ENCODE data around the gene C3orf62. TPM values are rescaled to one million over a fixed set of nuclear protein-coding genes. Genes with fewer than 3 reads are reported as not detected.

The C3orf62 gene
- total and polyA plus RNA-seq, 4 donors: 0.96 to 3.1 (median 1.6) TPM

DNA sequence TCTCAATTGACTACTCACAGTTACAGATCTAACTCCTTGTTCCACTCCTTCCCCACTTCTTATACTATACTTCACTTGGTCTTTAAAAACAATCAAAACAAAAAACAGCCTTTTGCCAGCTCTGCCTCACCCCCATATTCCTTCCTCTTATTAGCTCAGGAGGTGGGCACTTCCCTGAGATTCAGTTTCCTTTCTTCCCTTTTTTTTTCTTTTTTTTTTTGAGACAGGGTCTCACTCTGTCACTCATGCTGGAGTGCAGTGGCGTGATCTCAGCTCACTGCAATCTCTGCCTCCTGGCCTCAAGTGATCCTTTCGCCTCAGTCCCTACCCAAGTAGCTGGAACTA is 6.9 kb downstream of the C3orf62 start:
- H3K9ac ChIP-seq (ENCODE audit: low read depth in 1 of 2, low read length in 2 of 2): no peak overlapping the region
- TF ChIP-seq RAD21 (IDR thresholded peaks at IDR 0.05) (no peak), JUND (IDR thresholded peaks at IDR 0.05) (no peak), NR2F2 (IDR thresholded peaks at IDR 0.05) (no peak), RXRA (IDR thresholded peaks at IDR 0.05) (no peak), FOXA1 (IDR thresholded peaks at IDR 0.05) (no peak), YY1 (IDR thresholded peaks at IDR 0.05) (no peak), FOXA2 (IDR thresholded peaks at IDR 0.05) (no peak), EGR1 (IDR thresholded peaks at IDR 0.05; ENCODE audit: low read depth in 2 of 2) (no peak), HNF4A (conservative IDR thresholded peaks at IDR 0.05) (no peak), GABPA (IDR thresholded peaks at IDR 0.05 in 1 of 2, conservative IDR thresholded peaks at IDR 0.05 in 1 of 2) (no peak), TAF1 (conservative IDR thresholded peaks at IDR 0.05) (no peak), HNF4G (IDR thresholded peaks at IDR 0.05) (no peak), SP1 (IDR thresholded peaks at IDR 0.05) (no peak)
- TF ChIP-seq, protein P1, sequence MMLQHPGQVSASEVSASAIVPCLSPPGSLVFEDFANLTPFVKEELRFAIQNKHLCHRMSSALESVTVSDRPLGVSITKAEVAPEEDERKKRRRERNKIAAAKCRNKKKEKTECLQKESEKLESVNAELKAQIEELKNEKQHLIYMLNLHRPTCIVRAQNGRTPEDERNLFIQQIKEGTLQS (IDR thresholded peaks at IDR 0.05): no peak
- TF ChIP-seq, protein P2, sequence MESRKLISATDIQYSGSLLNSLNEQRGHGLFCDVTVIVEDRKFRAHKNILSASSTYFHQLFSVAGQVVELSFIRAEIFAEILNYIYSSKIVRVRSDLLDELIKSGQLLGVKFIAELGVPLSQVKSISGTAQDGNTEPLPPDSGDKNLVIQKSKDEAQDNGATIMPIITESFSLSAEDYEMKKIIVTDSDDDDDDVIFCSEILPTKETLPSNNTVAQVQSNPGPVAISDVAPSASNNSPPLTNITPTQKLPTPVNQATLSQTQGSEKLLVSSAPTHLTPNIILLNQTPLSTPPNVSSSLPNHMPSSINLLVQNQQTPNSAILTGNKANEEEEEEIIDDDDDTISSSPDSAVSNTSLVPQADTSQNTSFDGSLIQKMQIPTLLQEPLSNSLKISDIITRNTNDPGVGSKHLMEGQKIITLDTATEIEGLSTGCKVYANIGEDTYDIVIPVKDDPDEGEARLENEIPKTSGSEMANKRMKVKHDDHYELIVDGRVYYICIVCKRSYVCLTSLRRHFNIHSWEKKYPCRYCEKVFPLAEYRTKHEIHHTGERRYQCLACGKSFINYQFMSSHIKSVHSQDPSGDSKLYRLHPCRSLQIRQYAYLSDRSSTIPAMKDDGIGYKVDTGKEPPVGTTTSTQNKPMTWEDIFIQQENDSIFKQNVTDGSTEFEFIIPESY (IDR thresholded peaks at IDR 0.05): no peak
- TF ChIP-seq, protein P3, sequence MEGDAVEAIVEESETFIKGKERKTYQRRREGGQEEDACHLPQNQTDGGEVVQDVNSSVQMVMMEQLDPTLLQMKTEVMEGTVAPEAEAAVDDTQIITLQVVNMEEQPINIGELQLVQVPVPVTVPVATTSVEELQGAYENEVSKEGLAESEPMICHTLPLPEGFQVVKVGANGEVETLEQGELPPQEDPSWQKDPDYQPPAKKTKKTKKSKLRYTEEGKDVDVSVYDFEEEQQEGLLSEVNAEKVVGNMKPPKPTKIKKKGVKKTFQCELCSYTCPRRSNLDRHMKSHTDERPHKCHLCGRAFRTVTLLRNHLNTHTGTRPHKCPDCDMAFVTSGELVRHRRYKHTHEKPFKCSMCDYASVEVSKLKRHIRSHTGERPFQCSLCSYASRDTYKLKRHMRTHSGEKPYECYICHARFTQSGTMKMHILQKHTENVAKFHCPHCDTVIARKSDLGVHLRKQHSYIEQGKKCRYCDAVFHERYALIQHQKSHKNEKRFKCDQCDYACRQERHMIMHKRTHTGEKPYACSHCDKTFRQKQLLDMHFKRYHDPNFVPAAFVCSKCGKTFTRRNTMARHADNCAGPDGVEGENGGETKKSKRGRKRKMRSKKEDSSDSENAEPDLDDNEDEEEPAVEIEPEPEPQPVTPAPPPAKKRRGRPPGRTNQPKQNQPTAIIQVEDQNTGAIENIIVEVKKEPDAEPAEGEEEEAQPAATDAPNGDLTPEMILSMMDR (IDR thresholded peaks at IDR 0.05; ENCODE audit: low read depth, low read length, missing input control): no peak
- TF ChIP-seq, protein P4, sequence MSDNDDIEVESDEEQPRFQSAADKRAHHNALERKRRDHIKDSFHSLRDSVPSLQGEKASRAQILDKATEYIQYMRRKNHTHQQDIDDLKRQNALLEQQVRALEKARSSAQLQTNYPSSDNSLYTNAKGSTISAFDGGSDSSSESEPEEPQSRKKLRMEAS (IDR thresholded peaks at IDR 0.05): no peak
- TF ChIP-seq, protein P5, sequence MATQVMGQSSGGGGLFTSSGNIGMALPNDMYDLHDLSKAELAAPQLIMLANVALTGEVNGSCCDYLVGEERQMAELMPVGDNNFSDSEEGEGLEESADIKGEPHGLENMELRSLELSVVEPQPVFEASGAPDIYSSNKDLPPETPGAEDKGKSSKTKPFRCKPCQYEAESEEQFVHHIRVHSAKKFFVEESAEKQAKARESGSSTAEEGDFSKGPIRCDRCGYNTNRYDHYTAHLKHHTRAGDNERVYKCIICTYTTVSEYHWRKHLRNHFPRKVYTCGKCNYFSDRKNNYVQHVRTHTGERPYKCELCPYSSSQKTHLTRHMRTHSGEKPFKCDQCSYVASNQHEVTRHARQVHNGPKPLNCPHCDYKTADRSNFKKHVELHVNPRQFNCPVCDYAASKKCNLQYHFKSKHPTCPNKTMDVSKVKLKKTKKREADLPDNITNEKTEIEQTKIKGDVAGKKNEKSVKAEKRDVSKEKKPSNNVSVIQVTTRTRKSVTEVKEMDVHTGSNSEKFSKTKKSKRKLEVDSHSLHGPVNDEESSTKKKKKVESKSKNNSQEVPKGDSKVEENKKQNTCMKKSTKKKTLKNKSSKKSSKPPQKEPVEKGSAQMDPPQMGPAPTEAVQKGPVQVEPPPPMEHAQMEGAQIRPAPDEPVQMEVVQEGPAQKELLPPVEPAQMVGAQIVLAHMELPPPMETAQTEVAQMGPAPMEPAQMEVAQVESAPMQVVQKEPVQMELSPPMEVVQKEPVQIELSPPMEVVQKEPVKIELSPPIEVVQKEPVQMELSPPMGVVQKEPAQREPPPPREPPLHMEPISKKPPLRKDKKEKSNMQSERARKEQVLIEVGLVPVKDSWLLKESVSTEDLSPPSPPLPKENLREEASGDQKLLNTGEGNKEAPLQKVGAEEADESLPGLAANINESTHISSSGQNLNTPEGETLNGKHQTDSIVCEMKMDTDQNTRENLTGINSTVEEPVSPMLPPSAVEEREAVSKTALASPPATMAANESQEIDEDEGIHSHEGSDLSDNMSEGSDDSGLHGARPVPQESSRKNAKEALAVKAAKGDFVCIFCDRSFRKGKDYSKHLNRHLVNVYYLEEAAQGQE (IDR thresholded peaks at IDR 0.05): no peak
- H3K4me1 ChIP-seq (ENCODE audit: control insufficient read depth in 4 of 4, insufficient read depth in 4 of 4, low read length in 3 of 4): no peaks in the 10 kb centered on the region
- no peaks in the 10 kb centered on the region for H3K27me3 ChIP-seq (ENCODE audit: control insufficient read depth in 4 of 4, insufficient read depth in 4 of 4, low read length in 3 of 4)
- peaks cover 0 to 8% (median 3%) of the 10 kb centered on the region in 4 donors for H3K36me3 ChIP-seq (ENCODE audit: control insufficient read depth in 4 of 4, insufficient read depth in 3 of 4, low read depth in 1 of 4, low read length in 3 of 4)
- no peaks in the 10 kb centered on the region for H3K9me3 ChIP-seq (ENCODE audit: control insufficient read depth in 4 of 4, low read length in 3 of 4)
- H3K27ac ChIP-seq (ENCODE audit: low read depth in 1 of 2, low read length in 2 of 2): no peak overlapping the region
- DNase-seq (ENCODE audit: low spot score): no peak
- 95% methylated on average over 2 of the region's 2 CpGs for WGBS
- H3K4me3 ChIP-seq (ENCODE audit: low read depth in 1 of 3, low read length in 3 of 3): no peak overlapping the region
